GM10248 (cell line): ENCODE results near the gene EIF1AD.

ENCODE experiments used
- CTCF ChIA-PET: fragments of 300-600 bp; sonication (Branson Sonifier 250); formaldehyde crosslinking; extraction: SDS; loops from one replicate; lab custom pipeline; 2021; ENCODE audit warnings: antibody characterized with exemption; lab: Yijun Ruan, JAX
- POLR2A ChIA-PET: fragments of 350-650 bp; sonication (Branson Sonifier 250); formaldehyde crosslinking; extraction: SDS; loops from one replicate; lab custom pipeline; 2020; ENCODE audit warnings: antibody characterized with exemption; lab: Yijun Ruan, JAX
- DNase-seq: peaks from one replicate; pipeline ENCODE4 v3.0.0; 2012; ENCODE audit errors: extremely low spot score
- TF ChIP-seq, protein P1 (sequence below): IDR thresholded peaks from 2 replicates; pipeline ENCODE4 v1.5.1; 2012; ENCODE audit warnings: mild to moderate bottlenecking, low read depth; ENCODE audit errors: extremely low read depth, missing control alignments, control extremely low read depth

EIF1AD gene

DNA sequence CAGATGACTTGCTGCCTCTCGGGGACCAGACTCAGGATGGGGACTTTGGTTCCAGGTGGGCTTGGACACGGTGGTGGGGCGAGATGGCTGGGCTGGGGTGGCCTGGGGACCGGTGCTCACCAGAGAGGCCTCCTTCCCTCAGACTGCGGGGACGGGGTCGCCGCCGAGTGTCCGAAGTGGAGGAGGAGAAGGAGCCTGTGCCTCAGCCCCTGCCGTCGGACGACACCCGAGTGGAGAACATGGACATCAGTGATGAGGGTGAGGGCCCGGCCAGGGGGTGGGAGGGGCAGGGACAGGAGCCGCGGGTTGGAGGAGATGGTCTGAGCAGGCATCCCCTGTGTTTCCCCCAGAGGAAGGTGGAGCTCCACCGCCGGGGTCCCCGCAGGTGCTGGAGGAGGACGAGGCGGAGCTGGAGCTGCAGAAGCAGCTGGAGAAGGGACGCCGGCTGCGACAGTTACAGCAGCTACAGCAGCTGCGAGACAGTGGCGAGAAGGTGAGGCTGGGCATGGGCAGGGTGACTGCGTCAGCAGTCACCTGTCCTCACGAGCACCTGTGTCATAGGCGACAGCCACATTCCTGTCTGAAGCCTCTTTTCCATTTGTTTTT is 34.5 kb downstream of the EIF1AD start:
- TF ChIP-seq, protein P1, sequence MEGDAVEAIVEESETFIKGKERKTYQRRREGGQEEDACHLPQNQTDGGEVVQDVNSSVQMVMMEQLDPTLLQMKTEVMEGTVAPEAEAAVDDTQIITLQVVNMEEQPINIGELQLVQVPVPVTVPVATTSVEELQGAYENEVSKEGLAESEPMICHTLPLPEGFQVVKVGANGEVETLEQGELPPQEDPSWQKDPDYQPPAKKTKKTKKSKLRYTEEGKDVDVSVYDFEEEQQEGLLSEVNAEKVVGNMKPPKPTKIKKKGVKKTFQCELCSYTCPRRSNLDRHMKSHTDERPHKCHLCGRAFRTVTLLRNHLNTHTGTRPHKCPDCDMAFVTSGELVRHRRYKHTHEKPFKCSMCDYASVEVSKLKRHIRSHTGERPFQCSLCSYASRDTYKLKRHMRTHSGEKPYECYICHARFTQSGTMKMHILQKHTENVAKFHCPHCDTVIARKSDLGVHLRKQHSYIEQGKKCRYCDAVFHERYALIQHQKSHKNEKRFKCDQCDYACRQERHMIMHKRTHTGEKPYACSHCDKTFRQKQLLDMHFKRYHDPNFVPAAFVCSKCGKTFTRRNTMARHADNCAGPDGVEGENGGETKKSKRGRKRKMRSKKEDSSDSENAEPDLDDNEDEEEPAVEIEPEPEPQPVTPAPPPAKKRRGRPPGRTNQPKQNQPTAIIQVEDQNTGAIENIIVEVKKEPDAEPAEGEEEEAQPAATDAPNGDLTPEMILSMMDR = no peak
- ChIA-PET CTCF (interaction anchor here (1.1 kb wide), 1 partner anchor 107 kb away, joined by 3 read pairs; the partner anchor contains the start of gene MUS81), POLR2A (interaction anchor here (0.7 kb wide), 1 partner anchor 71 kb away, joined by 3 read pairs; no protein-coding TSS in a partner anchor)
- no peak for DNase-seq

DNA sequence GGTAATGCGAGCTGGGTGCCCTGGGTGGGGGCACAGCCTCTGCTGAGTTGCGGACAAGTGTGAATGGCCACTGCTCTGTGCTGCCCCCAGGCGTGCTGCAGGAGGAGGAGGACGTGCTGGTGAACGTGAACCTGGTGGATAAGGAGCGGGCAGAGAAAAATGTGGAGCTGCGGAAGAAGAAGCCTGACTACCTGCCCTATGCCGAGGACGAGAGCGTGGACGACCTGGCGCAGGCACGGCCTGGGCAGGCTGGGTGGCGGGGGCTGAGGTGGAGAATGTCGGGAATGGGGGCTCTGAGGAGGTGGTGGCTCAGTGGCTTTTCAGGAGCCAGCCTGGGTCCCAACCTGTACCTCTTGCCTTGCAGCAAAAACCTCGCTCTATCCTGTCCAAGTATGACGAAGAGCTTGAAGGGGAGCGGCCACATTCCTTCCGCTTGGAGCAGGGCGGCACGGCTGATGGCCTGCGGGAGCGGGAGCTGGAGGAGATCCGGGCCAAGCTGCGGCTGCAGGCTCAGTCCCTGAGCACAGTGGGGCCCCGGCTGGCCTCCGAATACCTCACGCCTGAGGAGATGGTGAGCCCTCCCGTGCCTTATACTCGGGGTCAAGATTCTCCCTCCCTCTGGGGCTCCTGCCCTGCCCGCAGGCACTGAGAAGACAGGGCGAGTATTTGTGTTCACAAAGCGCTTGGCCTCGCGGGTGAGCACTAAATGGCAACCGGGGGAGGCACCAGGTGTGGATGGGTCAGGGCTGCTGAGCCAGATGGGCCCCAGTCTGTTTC is 35.8 kb downstream of the EIF1AD start:
- DNase-seq = no peak
- CTCF ChIA-PET = interaction anchor here (1.1 to 1.4 kb wide), 2 partner anchors 82 to 106 kb away, joined by 3 to 4 read pairs; partner anchors contain the start of gene MUS81
- TF ChIP-seq, protein P1 = no peak
- POLR2A ChIA-PET = no interaction called here

- TF ChIP-seq, protein P1 = no peak
- CTCF ChIA-PET = interaction anchor here (0.8 kb wide), 1 partner anchor 76 kb away, joined by 3 read pairs; the partner anchor contains the start of gene FIBP
- DNase-seq = no peak
- POLR2A ChIA-PET = no interaction called here
Measured at GRCh38 chr11:65964906-65965305, 37.1 kb downstream of the EIF1AD start.

- CTCF ChIA-PET = interaction anchor here (0.8 to 2.7 kb wide), 3 partner anchors 73 to 103 kb away, joined by 4 to 13 read pairs (median 6); partner anchors contain the start of gene FIBP
Measured at GRCh38 chr11:65962141-65962564, 39.8 kb downstream of the EIF1AD start.

GRCh38 chr11:65961267-65962140 is 40.5 kb downstream of the EIF1AD start, which contains the start of gene SART1:
TSS of gene SART1 (plus strand) at chr11:65961734. CDS start at chr11:65961781, 47 bp downstream.
- peak; percentile 100 for DNase-seq
- CTCF ChIA-PET = interaction anchor here (0.8 to 2.7 kb wide), 4 partner anchors 24 to 102 kb away, joined by 4 to 13 read pairs (median 5); partner anchors contain the start of gene FIBP
- POLR2A ChIA-PET = no interaction called here
- TF ChIP-seq, protein P1 = no peak

More at GRCh38 chr11:65962141-65962564, 39.8 kb downstream of the EIF1AD start:
- DNase-seq = no peak
- TF ChIP-seq, protein P1 = no peak
- POLR2A ChIA-PET = no interaction called here
